Activated CD8-positive, alpha-beta memory T cell treated with anti-CD3 and anti-CD28 coated beads, Interleukin-2, amount 10 ng/mL, durations not matched to agents 7 days and 5 days (primary cell): ENCODE data around the gene PDE11A. TPM values are rescaled to one million over a fixed set of nuclear protein-coding genes. Genes with fewer than 3 reads are reported as not detected.

Source experiments
- ATAC-seq: fragments of 150-1000 bp; cut with Tn5 transposase; one replicate; pipeline ENCODE4 v1.10.0; 2021; ENCODE audit warnings: moderate library complexity
- CTCF ChIA-PET: fragments of 350-600 bp; sonication (Branson Sonifier 250); formaldehyde crosslinking; loops from one replicate; lab custom pipeline; 2021; ENCODE audit warnings: antibody characterized with exemption; lab: Charles Lee
- DNase-seq: peaks from one replicate; pipeline ENCODE4 v3.0.0-alpha.2; 2020
- H3K27ac Mint-ChIP-seq: one replicate; pipeline ENCODE4 v1.8.0; 2021; ENCODE audit warnings: mild to moderate bottlenecking, mixed read lengths
- H3K27me3 Mint-ChIP-seq: one replicate; pipeline ENCODE4 v1.8.0; 2021; ENCODE audit warnings: mixed read lengths
- H3K36me3 Mint-ChIP-seq: one replicate; pipeline ENCODE4 v1.8.0; 2021; ENCODE audit warnings: mild to moderate bottlenecking, mixed read lengths
- H3K4me1 Mint-ChIP-seq: one replicate; pipeline ENCODE4 v1.8.0; 2021; ENCODE audit warnings: mixed read lengths
- H3K4me3 Mint-ChIP-seq: one replicate; pipeline ENCODE4 v1.8.0; 2021; ENCODE audit warnings: mild to moderate bottlenecking, moderate library complexity, mixed read lengths
- H3K9me3 Mint-ChIP-seq: one replicate; pipeline ENCODE4 v1.8.0; 2022; ENCODE audit warnings: low read depth, mixed read lengths
- total RNA-seq, 2 experiments: library from RNA; stranded (reverse); gene quantifications; one replicate each; pipeline ENCODE4 v1.2.3, GENCODE V29; 2021

Gene PDE11A
- total RNA-seq, 2 experiments from 2014 or later = not detected

GRCh38 chr2:177693658-177694339 lies 378.8 kb downstream of the PDE11A start:
- ATAC-seq = no peak
- no peak for DNase-seq
- H3K36me3 Mint-ChIP-seq = no peaks in the 10 kb centered on the region
- peaks cover 4% of the 10 kb centered on the region for H3K4me1 Mint-ChIP-seq
- peaks cover 40% of the 10 kb centered on the region for H3K27me3 Mint-ChIP-seq
- no peaks in the 10 kb centered on the region for H3K9me3 Mint-ChIP-seq
- no peak overlapping the region for H3K4me3 Mint-ChIP-seq
- no peak overlapping the region for H3K27ac Mint-ChIP-seq
- CTCF ChIA-PET = no interaction called here

- no peaks in the 10 kb centered on the region for H3K9me3 Mint-ChIP-seq
- CTCF ChIA-PET = no interaction called here
- no peak overlapping the region for H3K27ac Mint-ChIP-seq
- peaks cover 37% of the 10 kb centered on the region for H3K27me3 Mint-ChIP-seq
- H3K4me1 Mint-ChIP-seq = peaks cover 4% of the 10 kb centered on the region
- H3K36me3 Mint-ChIP-seq = no peaks in the 10 kb centered on the region
- H3K4me3 Mint-ChIP-seq = no peak overlapping the region
- ATAC-seq (no peak), DNase-seq (no peak)
Observed at GRCh38 chr2:177692783-177693269, 379.8 kb downstream of the PDE11A start.

- no peak overlapping the region for H3K4me3 Mint-ChIP-seq
- no peaks in the 10 kb centered on the region for H3K36me3 Mint-ChIP-seq
- peaks cover 37% of the 10 kb centered on the region for H3K27me3 Mint-ChIP-seq
- H3K9me3 Mint-ChIP-seq = no peaks in the 10 kb centered on the region
- no peak for DNase-seq
- CTCF ChIA-PET = no interaction called here
- no peak for ATAC-seq
- no peak overlapping the region for H3K27ac Mint-ChIP-seq
- peaks cover 4% of the 10 kb centered on the region for H3K4me1 Mint-ChIP-seq
Observed at GRCh38 chr2:177692042-177692782, 380.4 kb downstream of the PDE11A start.

GRCh38 chr2:177691177-177691576 lies 381.4 kb downstream of the PDE11A start:
- H3K27ac Mint-ChIP-seq = no peak overlapping the region
- ATAC-seq (no peak), DNase-seq (no peak)
- no peak overlapping the region for H3K4me3 Mint-ChIP-seq
- peaks cover 27% of the 10 kb centered on the region for H3K27me3 Mint-ChIP-seq
- CTCF ChIA-PET = interaction anchor here (1.1 kb wide), 1 partner anchor 33 kb away, joined by 4 read pairs; no protein-coding TSS in a partner anchor
- H3K4me1 Mint-ChIP-seq = peaks cover 4% of the 10 kb centered on the region
- H3K9me3 Mint-ChIP-seq = no peaks in the 10 kb centered on the region
- H3K36me3 Mint-ChIP-seq = no peaks in the 10 kb centered on the region

- CTCF ChIA-PET = no interaction called here
- Mint-ChIP-seq H3K27me3 (peaks cover 19% of the 10 kb centered on the region), H3K36me3 (no peaks in the 10 kb centered on the region), H3K27ac (no peak overlapping the region), H3K9me3 (no peaks in the 10 kb centered on the region), H3K4me3 (no peak overlapping the region), H3K4me1 (peaks cover 4% of the 10 kb centered on the region)
- ATAC-seq = no peak
- no peak for DNase-seq
Observed at GRCh38 chr2:177689623-177690022, 383.0 kb downstream of the PDE11A start.

- no peak overlapping the region for H3K4me3 Mint-ChIP-seq
- H3K36me3 Mint-ChIP-seq = no peaks in the 10 kb centered on the region
- H3K4me1 Mint-ChIP-seq = peaks cover 4% of the 10 kb centered on the region
- no peak overlapping the region for H3K27ac Mint-ChIP-seq
- CTCF ChIA-PET = no interaction called here
- DNase-seq = no peak
- no peaks in the 10 kb centered on the region for H3K9me3 Mint-ChIP-seq
- peaks cover 17% of the 10 kb centered on the region for H3K27me3 Mint-ChIP-seq
- no peak for ATAC-seq
Observed at GRCh38 chr2:177688844-177689243, 383.7 kb downstream of the PDE11A start.

- CTCF ChIA-PET = no interaction called here
Observed at GRCh38 chr2:177683661-177684069, 388.9 kb downstream of the PDE11A start.

GRCh38 chr2:177682836-177683660 lies 389.5 kb downstream of the PDE11A start:
- Mint-ChIP-seq H3K4me3 (no peak overlapping the region), H3K36me3 (no peaks in the 10 kb centered on the region), H3K4me1 (no peaks in the 10 kb centered on the region), H3K27me3 (peaks cover 4% of the 10 kb centered on the region), H3K27ac (no peak overlapping the region), H3K9me3 (no peaks in the 10 kb centered on the region)
- DNase-seq (no peak), ATAC-seq (no peak)
- CTCF ChIA-PET = no interaction called here

More at GRCh38 chr2:177683661-177684069, 388.9 kb downstream of the PDE11A start:
- H3K36me3 Mint-ChIP-seq = no peaks in the 10 kb centered on the region
- DNase-seq = no peak
- H3K27me3 Mint-ChIP-seq = peaks cover 3% of the 10 kb centered on the region
- no peaks in the 10 kb centered on the region for H3K9me3 Mint-ChIP-seq
- H3K4me1 Mint-ChIP-seq = no peaks in the 10 kb centered on the region
- no peak overlapping the region for H3K27ac Mint-ChIP-seq
- ATAC-seq = no peak
- H3K4me3 Mint-ChIP-seq = no peak overlapping the region

GRCh38 chr2:177682006-177682405 lies 390.6 kb downstream of the PDE11A start:
- ATAC-seq (no peak), DNase-seq (no peak)
- Mint-ChIP-seq H3K36me3 (no peaks in the 10 kb centered on the region), H3K4me1 (no peaks in the 10 kb centered on the region), H3K27me3 (peaks cover 11% of the 10 kb centered on the region), H3K27ac (no peak overlapping the region), H3K4me3 (no peak overlapping the region), H3K9me3 (no peaks in the 10 kb centered on the region)
- CTCF ChIA-PET = no interaction called here

- Mint-ChIP-seq H3K27ac (no peak overlapping the region), H3K4me3 (no peak overlapping the region), H3K27me3 (peaks cover 21% of the 10 kb centered on the region), H3K4me1 (no peaks in the 10 kb centered on the region), H3K36me3 (no peaks in the 10 kb centered on the region), H3K9me3 (no peaks in the 10 kb centered on the region)
- CTCF ChIA-PET = no interaction called here
- ATAC-seq (no peak), DNase-seq (no peak)
Observed at GRCh38 chr2:177680866-177681712, 391.5 kb downstream of the PDE11A start.

GRCh38 chr2:177679611-177680605 lies 392.7 kb downstream of the PDE11A start:
- Mint-ChIP-seq H3K27ac (no peak overlapping the region), H3K4me3 (no peak overlapping the region), H3K36me3 (no peaks in the 10 kb centered on the region), H3K9me3 (no peaks in the 10 kb centered on the region), H3K4me1 (no peaks in the 10 kb centered on the region), H3K27me3 (peaks cover 30% of the 10 kb centered on the region)
- DNase-seq (no peak), ATAC-seq (no peak)
- CTCF ChIA-PET = no interaction called here

GRCh38 chr2:177678939-177679338 lies 393.6 kb downstream of the PDE11A start:
- peaks cover 27% of the 10 kb centered on the region for H3K27me3 Mint-ChIP-seq
- H3K36me3 Mint-ChIP-seq = no peaks in the 10 kb centered on the region
- no peak overlapping the region for H3K4me3 Mint-ChIP-seq
- ATAC-seq (no peak), DNase-seq (no peak)
- no peak overlapping the region for H3K27ac Mint-ChIP-seq
- no peaks in the 10 kb centered on the region for H3K4me1 Mint-ChIP-seq
- CTCF ChIA-PET = no interaction called here
- H3K9me3 Mint-ChIP-seq = no peaks in the 10 kb centered on the region
